Fibroblast of skin of left biceps (primary cell): ENCODE measurements around the gene SPATA33.
A peak's percentile ranks its signal among the peaks of the same experiment; 100 is the strongest.
"Not testable (repeated sequence)": the region's sequence is repeated elsewhere in the genome, so short reads cannot be mapped to it uniquely, and the experiment has no call there.

ENCODE experiments used
- DNase-seq, 2 experiments: peaks; one replicate each; pipeline ENCODE4 v3.0.0-alpha.2; 2013; ENCODE audit warnings: low read depth in 2 of 2

SPATA33 gene

DNA sequence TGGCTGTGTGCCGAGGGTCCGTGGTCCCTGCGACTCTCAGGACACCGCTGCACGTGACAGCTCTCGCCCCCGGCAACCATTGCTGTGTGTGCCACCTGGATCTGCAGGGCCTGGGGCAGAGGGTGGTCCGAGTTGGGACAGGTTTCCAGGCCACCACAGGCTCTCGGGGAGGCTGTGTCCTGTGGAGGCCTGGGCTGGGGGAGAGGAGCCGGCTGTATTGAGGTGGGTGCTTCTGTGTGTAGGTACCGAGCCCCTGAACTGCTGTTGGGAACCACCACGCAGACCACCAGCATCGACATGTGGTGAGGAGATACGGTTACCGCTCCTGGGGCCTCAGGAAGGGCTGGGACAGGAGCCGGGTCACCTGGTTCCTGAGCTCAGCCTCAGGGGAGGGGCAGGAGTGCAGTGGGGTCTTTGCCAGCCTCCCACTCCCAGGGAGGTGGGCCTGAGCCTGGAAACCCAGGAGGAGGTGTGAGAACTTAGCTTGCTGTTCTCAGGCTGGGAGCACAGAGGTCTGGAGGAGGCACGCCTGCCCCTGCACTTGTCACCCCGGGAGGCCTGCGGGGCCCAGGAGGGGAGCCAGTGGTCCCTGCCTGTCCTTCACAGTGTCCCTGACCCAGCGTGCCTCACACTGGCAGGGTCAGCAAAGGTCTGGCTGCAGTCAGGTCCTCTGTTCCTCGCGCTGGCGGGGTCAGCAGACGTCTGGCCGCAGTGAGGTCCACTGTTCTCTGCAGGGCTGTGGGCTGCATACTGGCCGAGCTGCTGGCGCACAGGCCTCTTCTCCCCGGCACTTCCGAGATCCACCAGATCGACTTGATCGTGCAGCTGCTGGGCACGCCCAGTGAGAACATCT, 36.5 kb downstream of the SPATA33 start:
- DNase-seq = no peak

DNA sequence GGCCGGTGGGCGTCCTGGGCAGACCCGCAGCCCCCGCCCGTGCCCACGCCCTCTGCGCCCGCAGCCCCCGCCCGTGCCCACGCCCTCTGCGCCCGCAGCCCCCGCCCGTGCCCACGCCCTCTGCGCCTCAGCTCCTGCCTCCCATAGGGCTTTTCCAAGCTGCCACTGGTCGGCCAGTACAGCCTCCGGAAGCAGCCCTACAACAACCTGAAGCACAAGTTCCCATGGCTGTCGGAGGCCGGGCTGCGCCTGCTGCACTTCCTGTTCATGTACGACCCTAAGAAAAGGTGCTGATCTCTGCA, 37.1 kb downstream of the SPATA33 start:
- DNase-seq = not testable (repeated sequence)

DNA sequence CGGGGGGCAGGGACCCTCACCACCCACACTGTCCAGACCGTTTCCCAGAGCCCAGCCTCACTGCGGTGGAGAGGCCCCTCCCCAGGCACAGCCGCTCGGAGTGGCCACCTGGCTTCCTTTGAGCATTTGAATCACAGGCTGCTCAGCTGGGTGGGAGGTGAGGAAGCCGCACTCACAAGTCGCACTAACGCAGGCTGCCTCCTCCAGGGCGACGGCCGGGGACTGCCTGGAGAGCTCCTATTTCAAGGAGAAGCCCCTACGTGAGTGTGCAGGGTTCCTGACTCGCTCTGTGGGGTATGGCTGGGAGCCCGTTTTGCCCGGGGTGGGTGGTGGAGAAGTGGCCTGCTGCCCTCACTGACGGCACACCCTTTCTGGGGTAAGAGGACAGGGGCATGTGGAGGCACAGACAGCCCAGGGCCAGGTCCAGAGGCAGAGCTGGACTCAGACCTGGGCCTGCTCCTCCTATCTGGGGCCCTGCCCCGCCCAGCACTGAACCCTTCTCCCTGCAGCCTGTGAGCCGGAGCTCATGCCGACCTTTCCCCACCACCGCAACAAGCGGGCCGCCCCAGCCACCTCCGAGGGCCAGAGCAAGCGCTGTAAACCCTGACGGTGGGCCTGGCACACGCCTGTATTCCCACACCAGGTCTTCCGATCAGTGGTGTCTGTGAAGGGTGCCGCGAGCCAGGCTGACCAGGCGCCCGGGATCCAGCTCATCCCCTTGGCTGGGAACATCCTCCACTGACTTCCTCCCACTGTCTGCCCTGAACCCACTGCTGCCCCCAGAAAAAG, 37.6 kb downstream of the SPATA33 start:
- DNase-seq = no peak

GRCh38 chr16:89695875-89696669, 38.4 kb downstream of the SPATA33 start:
- DNase-seq = no peak

- no peak for DNase-seq
Observed at GRCh38 chr16:89696670-89697128, 39.1 kb downstream of the SPATA33 start.

DNA sequence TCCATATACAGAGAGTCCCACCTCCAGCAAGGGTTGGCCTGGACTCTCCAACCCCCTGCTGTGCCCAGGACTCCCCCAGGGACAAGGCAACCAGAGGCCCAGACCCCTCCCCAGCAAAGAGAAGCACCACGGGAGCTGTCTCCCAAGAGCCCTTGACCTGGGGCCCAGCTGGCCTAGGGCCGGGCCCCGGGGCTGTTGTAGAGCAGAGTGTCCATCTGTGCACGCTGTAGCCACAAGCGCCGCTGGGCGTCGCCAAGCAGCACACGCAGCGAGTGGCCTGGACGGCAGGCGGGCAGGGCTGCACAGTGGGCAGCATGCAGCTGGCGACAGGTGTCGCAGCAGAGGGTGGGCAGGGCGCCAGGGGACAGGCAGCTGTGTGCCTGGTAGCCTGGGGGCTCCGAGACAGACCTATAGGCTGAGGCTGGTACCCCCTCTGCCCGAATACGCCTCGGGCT, 39.6 kb downstream of the SPATA33 start:
- no peak for DNase-seq

- DNase-seq = no peak
Observed at GRCh38 chr16:89697616-89698331, 40.1 kb downstream of the SPATA33 start.

GRCh38 chr16:89698717-89699116, 41.1 kb downstream of the SPATA33 start:
- DNase-seq = not testable (repeated sequence)

- DNase-seq = not testable (repeated sequence)
Observed at GRCh38 chr16:89699629-89700099, 42.0 kb downstream of the SPATA33 start.

DNA sequence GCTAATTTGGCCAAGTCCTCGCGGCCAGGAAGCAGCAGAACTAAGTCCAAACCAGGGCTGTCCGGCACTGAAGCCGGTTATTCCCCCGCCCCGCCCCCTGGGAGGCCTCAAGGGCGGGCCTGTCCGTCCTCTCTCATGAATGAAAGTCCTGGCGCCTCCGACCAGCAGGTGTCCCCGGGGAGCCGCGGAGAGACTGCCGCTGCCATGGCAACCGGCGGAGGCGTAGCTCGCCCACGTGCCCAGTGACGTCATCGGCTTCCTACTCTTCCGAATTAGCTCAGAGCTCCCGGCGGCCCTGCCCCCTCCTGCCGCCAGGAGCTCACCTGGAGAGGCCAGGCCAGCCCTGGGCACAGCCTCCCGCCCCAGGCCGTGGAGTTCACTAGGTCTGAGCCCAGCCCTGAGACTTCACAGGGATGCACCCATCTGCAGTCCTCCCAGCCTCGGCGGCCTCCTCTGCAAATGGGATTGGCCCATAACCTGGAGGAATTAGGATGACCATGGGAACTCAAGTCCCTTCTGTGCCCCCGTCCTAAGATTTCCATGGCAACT, 42.5 kb downstream of the SPATA33 start:
- peak; percentile 83 to 84 for DNase-seq

DNA sequence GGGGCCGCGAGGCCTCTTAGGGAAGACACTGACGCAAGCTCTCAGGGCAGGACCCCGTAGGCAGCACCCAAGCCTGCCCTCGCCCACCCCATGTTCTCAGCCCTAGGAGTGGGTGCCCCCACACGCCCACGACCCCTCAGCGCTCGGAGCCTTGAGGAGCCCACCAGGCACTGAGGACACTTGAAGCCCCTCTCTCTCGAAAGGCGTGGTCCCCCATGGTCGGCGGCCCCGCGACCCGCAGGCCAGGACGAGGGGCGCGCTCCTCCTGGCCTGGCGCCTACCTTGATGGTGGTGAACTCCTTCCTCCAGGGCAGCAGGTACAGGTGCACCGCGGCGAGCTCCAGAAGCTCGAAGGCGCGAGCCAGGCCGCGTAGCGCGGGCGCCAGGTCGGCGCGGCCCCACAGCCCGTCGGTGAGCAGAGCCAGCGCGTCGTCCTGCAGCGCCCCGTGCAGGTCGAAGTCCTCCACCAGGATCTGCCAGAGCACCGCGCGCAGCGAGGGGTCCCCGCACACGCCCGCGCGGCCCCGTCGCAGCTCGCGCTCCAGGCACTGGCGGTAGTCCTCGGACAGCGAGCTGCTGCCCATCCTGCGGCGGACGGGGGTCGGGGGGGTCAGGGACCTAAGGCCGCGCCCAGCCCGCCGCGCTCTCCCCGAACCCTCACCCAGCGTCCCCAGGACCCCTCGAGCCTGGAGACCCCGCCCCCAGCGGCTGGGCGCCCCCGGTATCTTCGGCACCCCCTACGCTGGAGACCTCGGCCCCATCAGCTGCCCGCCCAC, 43.2 kb downstream of the SPATA33 start:
- DNase-seq = no peak

- peak; percentile 25 to 35 for DNase-seq
Observed at GRCh38 chr16:89701425-89702406, 44.1 kb downstream of the SPATA33 start, which contains the start of gene SPATA2L. Gene SPATA2L (minus strand): TSS chr16:89701705. CDS start chr16:89701232, 473 bp downstream.

- DNase-seq = no peak
Observed at GRCh38 chr16:89704281-89704680, 46.6 kb downstream of the SPATA33 start.

- DNase-seq = no peak
Observed at GRCh38 chr16:89705006-89705405, 47.4 kb downstream of the SPATA33 start.

- no peak for DNase-seq
Observed at GRCh38 chr16:89706518-89707260, 49.1 kb downstream of the SPATA33 start.

- no peak for DNase-seq
Observed at GRCh38 chr16:89707695-89708094, 50.1 kb downstream of the SPATA33 start.

DNA sequence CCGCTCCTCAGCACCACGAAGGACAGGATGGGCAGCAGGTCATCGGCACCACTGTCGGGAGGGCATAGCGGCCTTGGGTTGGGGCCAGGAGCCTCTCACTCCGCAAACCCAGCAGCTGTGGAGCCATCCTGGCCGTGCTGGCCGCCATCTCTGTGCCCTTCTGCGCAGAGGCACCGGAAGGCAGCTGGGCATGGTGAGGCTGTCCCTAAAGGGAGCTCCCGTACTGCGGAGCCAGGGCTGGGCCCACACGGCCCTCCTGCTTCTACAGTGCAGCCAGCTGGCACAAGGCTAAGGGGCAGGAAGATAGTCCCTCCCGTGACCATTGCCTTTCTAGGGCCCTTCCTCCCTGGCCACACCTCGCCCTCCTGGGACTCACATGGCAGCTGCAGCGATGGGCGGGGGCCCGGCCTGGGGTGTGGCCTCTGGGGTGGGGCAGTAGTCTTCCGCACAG, 50.9 kb downstream of the SPATA33 start:
- no peak for DNase-seq

DNA sequence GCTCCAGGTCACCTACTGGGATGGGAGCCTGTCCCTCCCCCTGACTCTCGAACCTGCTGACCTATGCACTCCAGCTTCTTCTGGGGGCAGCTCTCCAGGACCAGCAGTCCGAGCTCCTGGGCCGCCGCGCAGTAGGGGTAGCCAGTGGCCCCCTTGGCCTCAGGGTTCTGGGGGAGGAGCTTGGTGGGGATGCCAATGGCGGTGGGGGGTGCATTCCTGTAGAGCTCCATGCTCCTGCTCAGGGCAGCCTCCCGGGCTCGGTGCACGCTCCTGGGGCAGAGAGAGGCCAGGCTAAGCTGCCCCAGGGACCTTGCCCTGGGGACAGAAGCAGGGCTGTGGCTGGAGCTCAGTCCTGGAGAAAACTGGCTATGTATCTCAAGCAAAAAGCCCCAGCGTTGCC, 51.5 kb downstream of the SPATA33 start:
- DNase-seq = no peak
